Measurements from ENCODE around the gene CCL8. TPM values are rescaled to one million over a fixed set of nuclear protein-coding genes. Genes with fewer than 3 reads are reported as not detected.

CCL8 gene
- total and polyA plus RNA-seq, 2 experiments from 2014 or later = not detected

- no peak overlapping the region for H3K4me3 ChIP-seq
- H3K27me3 ChIP-seq = no peaks in the 10 kb centered on the region
- DNase-seq (ENCODE audit: low read depth in 1 of 2, low spot score in 1 of 2) = peak in 1 of 2 donors; percentile 58
- TF ChIP-seq CTCF (IDR thresholded peaks at IDR 0.05; ENCODE audit: low read depth, low read length) = no peak
- no peaks in the 10 kb centered on the region for H3K9me3 ChIP-seq (ENCODE audit: low read depth)
- H3K4me1 ChIP-seq (ENCODE audit: low read depth) = no peaks in the 10 kb centered on the region
- no peak overlapping the region for H3K27ac ChIP-seq
- no peaks in the 10 kb centered on the region for H3K36me3 ChIP-seq
Observed at GRCh38 chr17:34299956-34300577, 19.2 kb upstream of the CCL8 start.

- TF ChIP-seq CTCF (IDR thresholded peaks at IDR 0.05; ENCODE audit: low read depth, low read length) = no peak
- Histone ChIP-seq H3K27me3 (no peaks in the 10 kb centered on the region), H3K4me1 (ENCODE audit: low read depth) (no peaks in the 10 kb centered on the region), H3K36me3 (no peaks in the 10 kb centered on the region), H3K27ac (no peak overlapping the region), H3K4me3 (no peak overlapping the region), H3K9me3 (ENCODE audit: low read depth) (no peaks in the 10 kb centered on the region)
- DNase-seq (ENCODE audit: low read depth in 1 of 2, low spot score in 1 of 2) = peak in 1 of 2 donors; percentile 52
Observed at GRCh38 chr17:34300652-34301370, 18.4 kb upstream of the CCL8 start.

- Histone ChIP-seq H3K36me3 (no peaks in the 10 kb centered on the region), H3K27ac (no peak overlapping the region), H3K4me3 (no peak overlapping the region), H3K27me3 (no peaks in the 10 kb centered on the region), H3K9me3 (ENCODE audit: low read depth) (no peaks in the 10 kb centered on the region), H3K4me1 (ENCODE audit: low read depth) (no peaks in the 10 kb centered on the region)
- no peak for TF ChIP-seq CTCF (IDR thresholded peaks at IDR 0.05; ENCODE audit: low read depth, low read length)
- peak in 1 of 2 donors; percentile 41 for DNase-seq (ENCODE audit: low read depth in 1 of 2, low spot score in 1 of 2)
Observed at GRCh38 chr17:34301986-34302385, 17.2 kb upstream of the CCL8 start.

GRCh38 chr17:34302636-34303035, 16.6 kb upstream of the CCL8 start:
- no peak for DNase-seq (ENCODE audit: low read depth in 1 of 2, low spot score in 1 of 2)
- Histone ChIP-seq H3K27me3 (no peaks in the 10 kb centered on the region), H3K27ac (no peak overlapping the region), H3K4me1 (ENCODE audit: low read depth) (no peaks in the 10 kb centered on the region), H3K9me3 (ENCODE audit: low read depth) (no peaks in the 10 kb centered on the region), H3K36me3 (no peaks in the 10 kb centered on the region), H3K4me3 (no peak overlapping the region)
- no peak for TF ChIP-seq CTCF (IDR thresholded peaks at IDR 0.05; ENCODE audit: low read depth, low read length)

GRCh38 chr17:34303606-34304005, 15.6 kb upstream of the CCL8 start:
- no peaks in the 10 kb centered on the region for H3K4me1 ChIP-seq (ENCODE audit: low read depth)
- no peak overlapping the region for H3K4me3 ChIP-seq
- no peaks in the 10 kb centered on the region for H3K36me3 ChIP-seq
- no peak for TF ChIP-seq CTCF (IDR thresholded peaks at IDR 0.05; ENCODE audit: low read depth, low read length)
- H3K9me3 ChIP-seq (ENCODE audit: low read depth) = no peaks in the 10 kb centered on the region
- H3K27me3 ChIP-seq = no peaks in the 10 kb centered on the region
- no peak overlapping the region for H3K27ac ChIP-seq
- DNase-seq (ENCODE audit: low read depth in 1 of 2, low spot score in 1 of 2) = no peak

All from cardiac muscle cell (in vitro differentiated cells and primary cell).